T1000 (cell line): Measurements from ENCODE around the gene DDI1.
"Not testable (repeated sequence)": the region's sequence is repeated elsewhere in the genome, so short reads cannot be mapped to it uniquely, and the experiment has no call there.

Experiments
- DNase-seq: peaks from one replicate; lab custom pipeline; 2025; ENCODE audit warnings: mixed read lengths; lab: John Stamatoyannopoulos, UW

Gene DDI1

DNA sequence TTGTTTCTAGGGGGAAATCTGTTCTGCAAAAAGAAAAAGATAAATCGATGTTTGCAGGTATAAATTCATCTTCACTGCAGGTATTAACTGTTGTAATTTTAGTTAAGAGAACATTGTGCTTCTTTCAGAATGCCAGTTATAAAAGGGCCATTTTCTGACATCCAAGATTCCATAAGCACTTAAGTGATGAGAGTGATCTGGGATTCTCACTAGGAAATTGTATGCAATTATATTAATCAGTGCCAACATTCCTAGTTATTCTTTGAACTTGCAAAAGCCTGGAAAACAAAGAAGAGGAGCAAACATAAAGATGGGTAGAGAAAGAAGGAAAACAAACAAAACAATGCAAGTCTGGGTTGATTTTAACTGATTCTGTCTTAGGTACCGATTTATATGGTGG, 5.4 kb downstream of the DDI1 start:
- no peak for DNase-seq

DNA sequence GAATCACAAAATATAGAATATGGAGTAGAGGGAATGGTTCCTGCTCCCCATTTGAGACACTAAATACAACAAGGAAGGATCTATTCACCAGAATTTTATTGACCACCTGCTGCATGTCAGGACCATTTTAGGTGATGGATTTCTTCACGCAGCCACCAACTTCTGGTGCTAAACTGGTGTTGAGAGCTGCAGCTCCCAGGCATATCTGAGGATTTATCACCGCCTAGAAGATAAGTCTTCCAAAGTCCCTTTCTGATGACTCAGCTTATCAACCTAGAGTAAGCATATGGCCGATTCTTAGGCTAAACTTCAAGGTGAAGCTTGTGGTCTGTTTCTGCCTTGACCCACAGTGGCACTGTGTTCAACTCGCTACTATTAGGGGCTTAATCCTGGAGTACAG, 6.7 kb downstream of the DDI1 start:
- DNase-seq = no peak

DNA sequence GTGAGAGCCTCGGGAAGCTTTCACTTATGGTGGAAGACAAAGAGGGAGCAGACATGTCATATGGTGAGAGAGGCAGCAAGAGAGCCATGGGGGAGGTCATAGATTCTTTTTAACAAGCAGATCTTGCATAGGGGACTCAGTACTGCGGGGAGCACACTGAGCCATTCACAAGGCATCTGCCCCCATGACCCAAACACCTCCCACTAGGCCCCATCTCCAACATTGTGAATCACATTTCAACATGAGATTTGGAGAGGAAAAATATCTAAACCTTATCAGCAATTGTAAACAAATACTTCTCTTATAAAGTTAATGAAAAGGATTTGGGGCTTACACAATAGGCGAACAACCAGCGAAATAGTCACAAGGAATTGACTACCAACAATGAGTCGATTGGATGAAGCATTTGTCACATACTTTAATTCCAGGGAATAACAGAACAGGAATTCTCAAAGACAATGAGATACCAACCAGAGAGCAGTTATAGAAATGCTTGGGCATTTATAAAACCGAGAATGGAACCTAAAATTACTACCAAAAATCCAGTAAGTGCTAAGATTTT, 7.3 kb downstream of the DDI1 start:
- no peak for DNase-seq

DNA sequence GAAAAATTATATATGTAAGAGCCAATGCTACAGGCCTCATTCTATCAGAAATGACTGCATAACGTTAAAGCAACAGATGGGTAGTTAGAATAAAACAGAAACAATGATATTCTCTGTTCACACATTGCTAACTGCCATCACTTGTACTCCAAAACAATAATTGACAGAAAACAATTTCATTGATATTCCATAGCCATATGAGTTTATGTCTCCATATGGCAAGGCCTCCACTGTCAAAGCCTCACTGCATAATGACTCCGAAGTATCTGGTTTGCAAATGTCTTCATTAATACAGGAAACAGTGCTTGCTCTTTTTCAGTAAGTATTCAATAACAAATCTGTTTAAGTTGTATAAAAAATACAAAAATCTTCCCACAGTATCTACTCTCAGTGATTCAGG, 9.9 kb downstream of the DDI1 start:
- no peak for DNase-seq

DNA sequence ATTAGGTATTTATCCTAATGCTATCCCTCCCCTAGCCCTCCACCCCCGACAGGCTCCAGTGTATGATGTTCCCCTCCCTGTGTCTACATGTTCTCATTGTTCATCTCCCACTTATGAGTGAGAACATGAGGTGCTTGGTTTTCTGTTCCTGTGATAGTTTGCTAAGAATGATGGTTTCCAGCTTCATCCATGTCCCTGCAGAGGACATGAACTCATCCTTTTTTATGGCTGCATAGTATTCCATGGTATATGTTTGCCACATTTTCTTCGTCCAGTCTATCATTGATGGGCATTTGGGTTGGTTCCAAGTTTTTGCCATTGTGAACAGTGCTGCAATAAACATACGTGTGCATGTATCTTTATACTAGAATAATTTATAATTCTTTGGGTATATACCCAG, 10.4 kb downstream of the DDI1 start:
- not testable (repeated sequence) for DNase-seq

DNA sequence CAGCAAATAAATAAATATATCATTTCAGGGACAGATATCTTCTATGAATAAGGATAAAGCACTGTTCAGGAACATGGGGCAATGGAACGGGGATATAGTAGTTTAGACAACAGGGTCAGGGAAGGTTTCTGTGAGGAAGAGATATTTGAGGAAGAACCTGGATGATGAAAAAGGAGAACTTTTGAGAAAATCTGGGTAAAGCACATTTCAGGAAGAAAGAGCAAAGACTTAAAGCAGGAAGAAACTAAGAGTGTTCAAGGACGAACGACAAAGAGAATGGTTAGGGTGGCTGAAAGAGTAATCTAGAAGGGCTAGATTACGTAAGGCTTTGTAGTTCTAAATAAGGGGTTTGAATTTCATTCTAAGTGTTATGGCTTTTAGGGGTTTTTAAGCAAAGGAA, 12.7 kb downstream of the DDI1 start:
- DNase-seq = no peak

DNA sequence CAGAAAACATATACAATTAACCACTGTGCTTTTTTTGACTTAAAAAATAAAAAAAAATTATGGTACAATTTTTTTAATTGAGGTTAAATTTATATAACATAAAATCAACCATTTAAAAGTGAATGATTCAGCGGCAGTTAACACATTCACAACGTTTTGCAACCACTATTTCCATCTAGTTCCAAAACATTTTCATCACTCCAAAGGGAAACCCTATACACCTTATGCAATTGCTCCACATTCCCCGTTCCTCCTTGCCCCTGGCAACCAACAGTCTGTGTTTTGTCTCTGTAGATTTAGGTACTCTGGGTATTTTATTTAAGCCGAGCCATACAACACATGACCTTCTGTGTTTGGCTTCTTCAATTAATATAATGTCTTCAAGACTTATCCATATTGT, 15.3 kb downstream of the DDI1 start:
- DNase-seq = no peak

DNA sequence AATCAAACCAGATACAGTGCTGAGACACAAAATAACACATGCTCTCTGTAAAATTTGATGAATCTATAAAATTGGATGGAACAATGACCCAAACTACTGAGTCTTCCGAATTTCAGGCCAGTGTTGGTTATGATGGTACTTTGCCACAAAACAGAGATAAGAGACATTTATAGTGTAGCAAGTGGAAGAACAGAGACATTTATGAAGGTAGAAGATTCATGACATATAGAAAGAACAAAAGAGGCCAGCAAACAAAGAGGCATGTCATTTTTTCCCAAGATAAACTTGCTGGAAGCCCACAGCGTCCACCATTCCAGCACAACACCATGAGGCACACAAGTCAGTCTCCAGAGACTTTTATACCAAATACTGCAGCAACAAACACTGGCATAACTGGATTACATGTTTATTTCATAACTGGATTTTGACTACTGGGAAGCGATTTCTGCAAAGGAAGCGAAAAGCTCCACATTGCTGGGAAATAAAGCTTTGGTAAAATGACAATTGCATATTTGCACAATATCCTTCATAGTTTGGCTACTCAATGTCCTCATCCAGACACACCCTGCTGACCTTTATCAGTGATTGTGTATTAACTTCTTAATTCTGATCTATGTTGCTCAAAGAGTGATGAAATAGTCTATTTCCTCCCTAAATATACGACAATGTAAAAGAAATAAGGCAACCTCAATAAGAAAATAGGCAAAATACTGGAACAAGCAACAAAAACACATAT, 17.5 kb downstream of the DDI1 start:
- no peak for DNase-seq

DNA sequence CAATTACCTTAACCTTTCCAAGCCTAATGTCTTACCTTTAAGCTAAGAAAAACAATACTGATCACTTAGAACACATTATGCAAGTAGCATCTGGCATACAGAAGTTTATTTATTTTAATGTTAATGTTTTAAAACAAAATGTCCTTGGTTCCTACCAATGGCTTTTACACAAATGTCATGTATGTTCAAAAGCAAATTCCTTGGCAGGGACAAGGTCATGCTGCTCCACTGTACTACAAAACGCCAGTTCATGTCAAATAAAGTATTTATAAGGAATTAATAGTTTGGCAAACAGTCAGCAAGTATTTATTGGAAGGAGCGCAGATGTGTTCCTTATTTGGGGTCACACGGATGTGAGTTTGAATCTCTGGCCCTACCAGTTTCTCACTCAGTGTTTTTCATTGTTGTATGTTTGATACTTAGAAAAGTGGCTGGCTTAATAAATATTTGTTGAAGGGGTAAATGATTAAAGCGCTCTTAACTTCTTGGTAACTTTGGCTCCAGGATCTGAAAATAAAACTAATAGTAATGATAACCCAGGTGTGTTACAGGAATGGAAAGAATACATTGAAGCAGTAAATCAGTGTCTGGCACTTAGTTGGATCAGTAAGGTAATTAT, 18.6 kb downstream of the DDI1 start:
- DNase-seq = no peak

DNA sequence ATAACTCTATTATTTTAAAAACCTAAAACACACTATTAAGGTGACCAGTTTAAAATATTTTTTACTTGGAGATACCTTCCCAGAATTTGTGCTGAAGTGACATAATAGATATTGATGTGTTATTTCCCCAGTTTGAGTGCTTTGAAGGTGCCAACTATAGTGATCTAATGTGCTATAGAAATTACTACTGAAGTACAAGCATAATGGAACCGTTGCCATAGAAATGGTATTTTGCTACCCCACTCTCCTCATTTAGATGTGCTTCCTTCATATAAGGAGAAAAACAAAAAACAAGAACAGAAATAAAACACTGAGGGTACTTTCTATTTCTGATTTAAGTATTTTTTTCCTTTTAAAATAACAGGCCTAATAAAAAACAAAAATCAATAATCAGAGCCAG, 19.2 kb downstream of the DDI1 start:
- DNase-seq = no peak

DNA sequence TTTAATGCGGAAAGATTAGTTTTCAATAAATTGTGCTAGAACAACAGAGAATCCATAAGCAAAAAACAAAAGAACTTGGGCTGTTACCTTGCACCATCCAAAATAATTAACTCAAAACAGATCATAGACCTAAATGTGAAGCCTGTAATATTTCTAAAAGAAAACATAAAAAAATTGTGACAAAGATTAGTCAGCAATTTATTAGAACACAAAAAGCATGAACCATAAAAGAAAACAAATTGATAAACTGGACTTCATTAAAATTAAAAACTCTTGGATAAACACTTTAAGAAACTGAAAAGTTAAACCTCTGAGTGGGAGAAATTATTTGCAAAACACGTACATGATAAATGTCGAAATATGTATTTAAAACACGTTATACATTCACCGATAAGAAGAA, 21.5 kb downstream of the DDI1 start:
- no peak for DNase-seq

DNA sequence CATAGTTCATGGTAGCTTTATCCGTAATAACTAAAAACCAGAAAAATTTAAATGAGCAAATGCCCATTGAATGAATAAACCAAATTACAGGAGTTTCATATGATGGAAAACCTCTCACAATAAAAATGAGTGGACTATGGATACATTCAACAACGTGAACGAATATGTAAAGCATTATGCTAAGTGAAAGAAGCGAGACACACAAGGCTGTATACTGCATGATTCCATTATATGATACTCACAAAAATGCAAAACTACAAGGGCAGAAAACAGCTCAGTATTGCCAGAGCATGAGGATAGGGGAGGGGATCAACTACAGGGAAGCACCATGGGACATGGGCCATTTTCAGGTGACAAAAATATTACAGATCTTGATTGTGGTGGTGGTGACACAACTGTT, 22.2 kb downstream of the DDI1 start:
- DNase-seq = no peak

DNA sequence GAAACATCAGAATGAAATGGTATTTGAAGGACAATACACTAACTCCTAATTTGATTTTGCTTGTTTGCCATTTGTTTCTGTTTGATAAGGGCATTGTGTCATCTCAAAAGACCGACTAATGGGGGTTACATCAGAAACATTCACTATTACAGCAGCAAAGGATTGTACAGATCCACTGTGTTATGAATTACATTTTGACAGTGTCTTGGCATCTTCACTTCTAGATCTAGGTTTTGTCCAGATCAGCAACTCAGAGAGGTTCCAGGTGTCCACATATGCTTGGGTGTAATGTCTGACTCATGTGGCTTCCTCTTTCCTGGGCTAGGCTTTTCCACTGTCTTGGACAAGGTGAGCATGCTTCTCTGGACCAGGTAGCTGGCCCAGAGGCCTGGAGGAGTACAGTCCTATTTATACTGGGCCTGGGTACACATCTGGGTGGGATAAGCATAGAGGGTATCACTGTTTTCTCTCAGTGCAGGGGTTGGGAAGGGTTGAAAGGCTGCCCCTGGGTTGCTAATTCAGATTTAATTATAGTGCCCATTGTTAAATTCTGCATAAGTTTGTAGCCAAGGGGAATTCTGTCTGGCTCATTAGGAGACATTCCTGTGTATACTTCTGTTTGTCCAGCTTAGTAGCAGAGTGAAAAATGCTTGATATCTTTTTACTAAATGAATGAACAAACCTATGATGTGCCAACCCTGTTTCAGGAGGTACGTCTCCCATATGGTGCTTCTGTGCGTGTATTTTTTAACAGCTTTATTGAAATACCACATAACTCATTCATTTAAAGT, 23.8 kb downstream of the DDI1 start:
- no peak for DNase-seq

DNA sequence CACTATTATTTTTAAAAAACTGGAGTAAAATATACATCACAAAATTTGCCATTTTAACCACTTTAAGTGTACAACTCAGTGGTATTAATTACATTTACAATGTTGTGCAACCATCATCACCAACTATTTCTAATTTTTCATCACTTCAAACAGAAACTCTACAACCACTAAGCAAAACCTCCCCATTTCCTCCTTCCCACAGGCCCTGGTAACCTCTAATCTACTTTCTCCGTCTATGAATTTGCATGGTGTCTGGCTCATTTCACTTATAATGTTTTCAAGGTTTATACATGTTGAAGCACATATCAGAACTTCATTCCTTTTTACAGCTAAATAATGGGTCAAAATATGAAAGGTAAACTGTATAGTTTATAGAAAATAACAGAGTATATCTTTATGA, 24.4 kb downstream of the DDI1 start:
- DNase-seq = no peak

DNA sequence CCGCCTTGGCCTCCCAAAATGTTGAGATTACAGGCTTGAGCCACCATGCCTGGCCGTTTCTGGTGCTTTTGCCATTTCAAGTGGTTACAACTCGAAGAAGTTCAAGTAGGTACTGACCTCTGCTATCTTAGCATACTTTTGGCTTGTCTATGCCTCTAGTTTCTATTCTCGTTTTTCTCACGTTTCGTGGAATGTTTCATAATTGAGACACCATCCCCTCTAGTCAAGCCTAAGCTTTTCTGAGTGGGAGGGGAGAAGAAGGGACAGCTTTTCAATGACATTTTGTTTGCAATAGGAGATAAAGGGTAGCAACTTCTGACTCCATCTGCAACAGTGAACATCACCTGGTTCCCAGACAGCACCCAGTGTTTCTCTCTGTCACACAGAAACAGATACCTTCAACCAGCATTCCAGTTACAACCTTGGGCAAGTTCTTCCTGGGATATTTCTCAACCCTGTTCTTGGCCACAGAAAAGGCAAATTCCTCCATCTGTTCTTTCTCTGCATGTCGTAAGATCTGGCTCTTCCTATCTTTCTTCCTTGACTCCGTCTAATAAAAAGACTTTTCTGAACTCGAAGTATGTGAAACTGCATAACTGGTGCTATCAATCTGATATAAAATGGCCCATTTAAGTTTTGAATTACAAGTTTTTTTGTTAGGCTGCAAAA, 25.5 kb downstream of the DDI1 start:
- no peak for DNase-seq

DNA sequence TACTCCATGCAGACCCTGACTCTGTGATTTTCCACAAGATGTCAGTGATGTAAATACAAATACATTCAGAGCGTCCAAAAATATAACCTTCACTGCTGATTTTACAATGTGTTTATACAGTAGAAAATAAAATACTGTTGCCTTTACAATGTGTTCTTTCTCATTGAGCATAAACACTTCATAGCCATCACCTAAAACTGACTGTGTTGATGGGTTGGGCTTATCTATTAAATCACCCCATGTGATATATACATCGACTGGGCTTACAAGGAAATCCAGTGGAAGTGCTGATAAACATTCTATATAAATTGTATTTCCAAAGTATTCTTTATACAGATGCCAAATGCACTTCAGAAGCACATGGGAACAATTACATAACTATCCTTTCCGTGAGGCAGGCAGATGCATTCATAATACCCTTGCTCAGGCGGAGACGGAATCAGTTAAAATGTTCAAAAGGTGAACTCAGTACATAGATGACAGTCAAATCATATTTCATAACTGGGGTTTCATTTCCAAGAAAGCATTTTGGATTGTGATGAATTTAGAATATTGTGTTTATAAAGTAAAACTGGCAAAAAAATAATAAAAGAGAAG, 27.7 kb downstream of the DDI1 start:
- no peak for DNase-seq

DNA sequence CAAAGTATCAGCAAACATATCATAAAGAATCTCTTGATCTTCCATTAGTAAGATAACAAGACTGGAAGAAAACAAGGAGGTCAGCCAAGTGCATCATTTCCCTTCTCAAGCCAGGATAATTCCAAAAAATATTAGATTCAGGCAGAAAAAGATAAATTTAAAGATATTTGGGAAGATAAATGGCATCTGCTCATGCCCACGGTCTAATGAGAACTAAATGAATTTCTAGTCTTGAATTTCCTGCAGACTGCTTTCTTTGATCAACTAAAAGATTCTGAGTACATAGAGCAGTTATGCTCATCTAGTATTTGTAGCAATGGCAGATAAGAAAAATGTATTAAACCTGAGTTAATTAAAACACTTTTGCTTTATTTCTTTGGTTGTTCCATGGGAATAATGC, 31.1 kb downstream of the DDI1 start:
- DNase-seq = no peak

DNA sequence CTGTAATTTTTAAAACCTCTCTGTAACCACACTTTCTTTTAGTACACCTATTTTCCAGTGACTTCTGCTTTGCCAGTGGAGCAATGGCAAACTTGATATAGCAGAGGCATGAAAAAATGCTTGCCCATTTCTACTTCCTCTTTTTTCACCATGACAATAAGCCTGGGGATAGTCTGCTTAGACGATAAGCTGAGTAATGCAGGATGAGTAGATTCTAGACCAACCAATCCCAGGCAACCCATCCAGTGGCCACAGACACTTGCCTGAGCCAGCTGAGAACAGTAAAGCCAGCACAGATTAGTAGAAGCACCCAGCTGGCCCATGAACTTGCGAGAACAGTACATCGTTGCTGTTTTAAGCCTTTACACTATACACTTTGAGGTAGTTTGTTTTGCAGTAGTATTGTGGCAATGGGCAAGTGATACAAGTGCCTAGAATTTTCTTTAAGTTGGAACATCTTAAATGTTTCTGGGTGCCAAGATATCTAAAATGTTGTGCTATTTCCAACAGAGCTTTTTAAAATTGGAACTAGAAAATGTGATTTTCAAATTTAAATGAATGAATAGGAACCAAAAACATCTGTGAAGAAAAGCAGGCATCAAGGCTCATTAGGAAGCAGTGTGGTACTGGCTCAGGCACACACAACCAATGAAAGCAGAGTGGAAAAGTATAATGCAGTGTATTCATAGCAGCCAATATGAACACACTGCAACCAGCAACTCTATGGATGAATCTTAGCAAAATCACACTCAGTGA, 37.7 kb downstream of the DDI1 start:
- DNase-seq = no peak

DNA sequence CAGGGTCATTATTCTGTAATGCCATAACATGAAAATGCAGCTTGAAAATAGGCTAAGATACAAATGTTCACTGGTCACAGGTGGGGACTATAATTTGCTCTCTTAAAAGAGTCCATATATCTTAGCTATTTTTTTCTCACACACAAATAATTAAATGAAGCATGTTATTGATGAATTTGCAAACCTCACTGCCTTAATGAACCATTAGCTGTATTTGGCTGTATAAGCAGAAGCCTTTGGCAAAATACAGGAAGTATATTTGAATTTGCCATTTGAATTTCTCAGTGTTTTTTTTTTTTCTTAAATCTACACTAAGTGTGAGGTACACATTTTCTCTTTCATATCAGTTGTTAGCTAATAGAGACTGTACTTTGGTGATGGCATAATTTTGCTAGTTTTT, 38.7 kb downstream of the DDI1 start:
- no peak for DNase-seq

DNA sequence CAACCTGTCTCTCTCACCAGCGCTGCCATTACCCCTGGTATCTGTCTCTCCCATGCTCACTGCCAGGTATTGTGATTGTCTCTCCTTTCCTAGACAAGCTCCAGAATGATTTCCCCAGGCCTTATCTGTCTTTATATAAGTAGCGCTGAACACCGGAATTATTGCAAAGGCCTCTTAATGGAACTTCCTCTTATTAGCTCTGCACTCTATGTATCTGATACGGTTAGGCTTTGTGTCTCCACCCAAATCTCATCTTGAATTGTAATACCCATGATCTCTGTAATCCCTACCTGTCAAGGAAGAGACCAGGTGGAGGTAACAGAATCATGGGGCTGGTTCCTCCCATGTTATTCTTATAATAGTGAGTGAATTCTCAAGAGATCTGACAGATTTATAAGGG, 39.3 kb downstream of the DDI1 start:
- DNase-seq = no peak

DNA sequence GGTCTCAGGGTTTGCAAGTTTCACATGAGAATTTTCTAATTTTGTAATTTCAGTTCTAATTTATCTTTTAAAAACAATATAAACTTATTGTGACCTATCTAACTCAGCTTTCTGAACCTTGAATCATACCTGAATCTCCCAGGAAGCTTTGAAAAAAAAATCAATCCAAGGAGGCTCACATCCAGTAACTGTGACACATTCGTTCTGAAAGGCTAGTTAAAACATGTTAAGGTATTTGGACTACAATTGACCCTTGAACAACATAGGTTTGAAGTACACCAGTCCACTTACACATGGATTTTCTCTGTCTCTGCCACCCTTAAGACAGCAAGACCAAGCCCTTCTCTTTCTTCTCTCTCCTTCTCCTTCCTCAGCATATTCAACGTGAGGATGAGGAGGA, 40.0 kb downstream of the DDI1 start:
- DNase-seq = no peak
